HG03520 (cell line): ENCODE results near the gene KCMF1.
"Not testable (repeated sequence)": the region's sequence is repeated elsewhere in the genome, so short reads cannot be mapped to it uniquely, and the experiment has no call there.

Source experiments
- ATAC-seq: cut with Tn5 transposase; IDR thresholded peaks from one replicate; pipeline ENCODE4 v1.9.1; 2021; ENCODE audit warnings: mild to moderate bottlenecking, moderate library complexity; ENCODE audit not compliant: unreplicated experiment

KCMF1 gene

DNA sequence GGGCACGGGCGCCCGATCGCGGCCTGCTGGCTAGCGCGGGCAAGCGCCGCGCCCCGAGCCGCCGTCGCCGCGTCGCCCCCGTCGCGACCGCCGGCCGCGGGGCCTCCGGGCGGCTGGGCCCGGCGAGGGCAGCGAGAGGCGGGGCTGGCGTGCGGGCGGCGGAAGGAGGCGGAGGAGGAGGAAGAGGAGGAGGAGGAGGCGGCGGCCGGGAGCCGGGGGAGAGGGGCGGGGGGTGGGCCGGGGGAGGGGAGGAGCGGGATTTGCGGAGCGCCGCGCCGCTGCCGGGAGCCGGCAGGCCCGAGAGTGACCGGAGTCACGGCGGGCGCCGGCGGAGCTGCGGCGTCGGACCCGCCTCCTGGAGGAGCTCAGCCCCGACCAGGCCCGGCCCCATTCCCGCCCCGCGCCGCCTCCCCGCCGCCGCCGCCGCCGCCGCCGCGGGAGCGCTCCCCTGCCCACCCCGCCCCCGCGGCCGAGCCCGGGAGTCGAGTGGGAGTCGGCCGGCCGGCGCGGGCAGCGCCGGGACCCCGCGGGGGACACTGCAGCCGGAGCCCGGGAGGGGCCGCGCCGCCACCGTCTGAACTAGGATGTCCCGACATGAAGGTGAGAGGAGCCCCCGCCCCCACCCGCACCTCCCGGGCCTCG is at the start of gene KCMF1:
TSS of gene KCMF1 (plus strand) at position 294 of the 642 bp plus-strand sequence. CDS start at position 585, 291 bp downstream.
- ATAC-seq = peak; percentile 45

DNA sequence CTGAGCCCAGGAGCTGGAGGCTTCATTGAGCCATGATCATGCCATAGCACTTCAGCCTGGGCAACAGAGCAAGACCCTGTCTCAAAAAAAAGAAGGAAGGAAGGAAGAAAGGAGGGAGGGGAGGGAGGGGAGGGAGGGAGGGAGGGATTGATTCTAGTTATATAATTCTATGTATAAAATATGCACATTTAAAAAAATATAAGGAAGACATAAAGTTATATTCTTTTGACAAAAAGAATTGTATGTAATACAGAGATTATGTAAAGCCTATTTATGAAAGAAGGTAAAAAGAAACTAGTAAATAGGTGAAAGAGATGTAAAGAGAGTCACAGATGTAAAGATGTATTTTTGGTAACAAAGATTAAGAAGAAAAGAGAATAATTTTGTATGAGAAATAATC is 48.0 kb upstream of the KCMF1 start:
- no peak for ATAC-seq

DNA sequence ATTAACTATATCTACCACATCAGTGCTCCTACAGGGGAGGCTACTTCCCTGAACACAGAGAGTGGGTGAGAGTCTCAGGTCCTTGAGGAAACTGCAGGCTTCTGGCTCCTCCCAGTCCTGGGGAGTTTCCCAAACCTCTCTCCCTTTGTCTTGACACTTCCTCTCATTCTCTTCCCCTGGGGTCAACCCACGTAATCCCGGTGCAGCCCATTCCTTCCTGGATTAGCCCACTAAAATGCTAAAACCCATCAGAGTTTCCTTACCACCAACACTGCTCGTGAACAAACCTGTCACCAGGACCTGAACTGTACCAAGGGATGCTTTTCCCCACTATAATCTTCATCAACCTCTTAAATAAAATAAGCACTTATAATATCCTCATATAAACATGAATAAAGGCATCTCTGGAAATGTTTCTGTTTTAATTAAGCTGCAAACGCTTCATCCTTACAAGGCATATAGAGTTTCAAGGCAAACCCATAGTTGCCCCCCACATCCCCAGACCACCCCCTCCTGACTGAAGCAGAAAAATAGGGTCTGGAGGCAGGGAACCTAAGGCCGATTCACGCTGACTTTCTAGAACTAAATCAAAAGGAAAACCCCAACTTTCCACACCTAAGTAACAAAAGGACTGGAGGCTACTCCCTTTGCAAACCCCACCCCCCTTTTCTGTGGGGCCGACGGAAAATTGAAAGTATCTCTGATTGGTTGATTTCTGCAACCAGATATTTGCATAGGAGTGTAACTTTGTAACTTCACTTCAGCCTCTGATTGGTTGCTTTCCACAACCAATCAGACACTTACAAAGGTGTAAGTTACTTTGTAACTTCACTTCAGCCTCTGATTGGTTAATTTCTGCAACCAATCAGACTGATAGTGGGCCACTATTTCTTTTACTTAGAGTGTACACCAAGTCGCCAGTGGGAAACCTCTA is 46.5 kb upstream of the KCMF1 start:
- ATAC-seq = no peak

DNA sequence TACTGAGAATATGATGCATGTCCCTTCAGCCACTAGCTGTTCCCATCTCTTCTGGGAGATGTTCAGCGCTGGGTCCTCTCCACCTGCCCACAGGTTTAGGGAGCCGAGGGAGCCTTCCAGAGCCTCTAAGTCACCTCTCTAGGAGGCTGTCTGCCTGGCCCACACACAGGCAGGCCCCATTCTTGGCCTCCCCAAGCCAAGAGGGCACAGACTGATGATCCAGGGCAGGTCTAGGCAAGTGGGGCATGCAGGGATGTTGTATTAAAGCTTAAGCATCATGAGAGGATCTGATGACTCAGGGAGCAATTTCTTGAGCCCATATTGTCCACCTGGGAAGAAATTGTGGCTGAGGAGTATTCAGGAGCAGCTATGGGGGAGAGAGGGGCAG is 45.6 kb upstream of the KCMF1 start:
- no peak for ATAC-seq

DNA sequence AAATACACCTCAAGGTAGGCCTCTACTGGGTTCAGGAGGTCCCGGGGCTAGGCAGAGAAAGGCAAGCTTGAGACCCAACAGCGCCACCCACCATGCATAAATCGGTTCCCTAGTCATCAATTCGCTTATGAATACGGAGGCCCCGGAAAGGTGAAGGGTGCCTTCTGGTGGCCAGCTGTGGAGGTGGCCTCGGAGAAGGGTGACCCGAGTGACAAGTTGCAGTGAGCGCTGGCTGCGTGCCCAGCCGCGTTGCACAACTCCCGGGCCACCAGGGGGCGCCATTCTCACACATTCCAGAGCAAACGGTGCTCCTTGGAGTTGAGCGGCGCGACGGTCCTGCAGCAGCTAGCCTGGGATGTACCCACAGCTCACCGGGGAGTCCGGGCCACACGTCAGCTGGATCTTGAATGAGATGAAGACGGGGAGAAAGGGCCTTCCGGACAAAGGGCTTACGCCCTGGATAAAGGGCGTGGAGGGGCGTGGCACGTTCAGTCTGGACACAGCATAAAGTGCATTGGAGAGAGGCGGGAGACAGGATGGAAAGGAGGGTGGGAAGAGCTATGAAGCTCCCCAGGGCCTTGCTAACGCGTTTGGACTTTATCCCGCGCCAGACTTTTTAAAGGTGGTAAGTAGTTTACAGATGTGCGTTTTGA is 45.1 kb upstream of the KCMF1 start:
- ATAC-seq = peak; percentile 82

DNA sequence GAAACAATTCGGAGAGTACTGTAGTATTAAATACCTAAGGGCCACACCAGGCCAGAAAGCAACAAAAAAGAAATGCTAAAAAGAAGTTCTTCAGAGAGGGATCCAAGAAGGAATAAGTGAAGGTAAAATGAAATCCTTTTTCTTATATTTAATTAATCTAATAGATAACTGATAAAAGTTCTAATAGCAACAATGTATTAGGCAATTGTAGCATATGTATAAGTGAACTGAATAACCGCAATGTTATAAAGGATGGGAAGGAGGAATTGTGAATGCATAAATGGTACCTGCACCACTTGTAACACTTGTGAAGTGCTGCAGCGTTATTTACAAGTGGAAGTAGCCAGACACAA is 43.7 kb upstream of the KCMF1 start:
- no peak for ATAC-seq

DNA sequence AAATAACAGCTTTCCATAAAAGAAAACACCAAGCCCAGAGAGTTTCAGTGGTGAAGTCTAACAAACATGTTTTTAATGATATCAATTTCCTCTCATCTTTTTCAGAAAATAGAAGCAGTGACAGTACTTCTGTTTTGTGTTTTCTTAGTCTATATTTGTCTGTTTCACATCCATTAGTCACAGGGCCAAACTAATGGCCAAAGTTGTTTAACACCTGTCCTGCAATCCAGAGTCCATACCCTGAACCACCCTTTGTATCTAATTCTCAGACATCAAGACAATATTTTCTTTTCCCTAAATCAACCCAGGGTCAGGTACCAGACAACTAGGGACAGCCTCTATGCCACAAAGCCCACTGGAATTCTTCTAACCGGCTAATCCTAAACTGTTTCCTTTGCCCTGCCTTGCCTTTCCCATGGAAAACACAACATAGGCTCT is 39.6 kb upstream of the KCMF1 start:
- peak; percentile 50 for ATAC-seq

DNA sequence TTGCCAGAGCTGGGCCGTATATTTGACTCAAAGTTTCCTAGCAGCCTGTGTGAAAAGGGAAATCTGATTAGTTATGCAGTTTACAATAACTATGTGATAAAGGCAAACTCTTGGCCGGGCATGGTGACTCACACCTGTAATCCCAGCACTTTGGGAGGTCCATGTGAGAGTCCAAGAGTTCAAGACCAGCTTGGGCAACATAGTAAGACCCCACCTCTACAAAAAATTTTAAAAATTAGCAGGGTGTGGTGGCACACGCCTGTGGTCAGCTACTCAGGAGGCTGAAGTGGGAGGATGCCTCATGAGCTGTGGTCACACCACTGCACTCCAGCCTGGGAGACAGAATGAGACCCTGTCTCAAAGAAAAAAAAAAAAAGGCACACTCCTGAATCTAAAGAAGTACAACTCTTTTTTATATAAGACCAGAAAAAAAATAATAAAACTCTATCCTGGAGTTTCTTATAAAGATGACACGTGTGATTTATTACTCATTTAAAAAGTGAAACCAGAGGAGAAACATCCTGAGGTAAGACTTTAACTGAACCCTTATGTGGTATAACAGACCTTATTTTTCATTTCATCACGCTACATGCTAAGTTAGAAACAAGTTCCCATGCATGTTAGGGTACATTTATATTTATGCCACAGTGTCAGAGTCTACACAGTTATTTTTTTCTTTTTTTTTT is 32.6 kb upstream of the KCMF1 start:
- peak; percentile 29 for ATAC-seq

DNA sequence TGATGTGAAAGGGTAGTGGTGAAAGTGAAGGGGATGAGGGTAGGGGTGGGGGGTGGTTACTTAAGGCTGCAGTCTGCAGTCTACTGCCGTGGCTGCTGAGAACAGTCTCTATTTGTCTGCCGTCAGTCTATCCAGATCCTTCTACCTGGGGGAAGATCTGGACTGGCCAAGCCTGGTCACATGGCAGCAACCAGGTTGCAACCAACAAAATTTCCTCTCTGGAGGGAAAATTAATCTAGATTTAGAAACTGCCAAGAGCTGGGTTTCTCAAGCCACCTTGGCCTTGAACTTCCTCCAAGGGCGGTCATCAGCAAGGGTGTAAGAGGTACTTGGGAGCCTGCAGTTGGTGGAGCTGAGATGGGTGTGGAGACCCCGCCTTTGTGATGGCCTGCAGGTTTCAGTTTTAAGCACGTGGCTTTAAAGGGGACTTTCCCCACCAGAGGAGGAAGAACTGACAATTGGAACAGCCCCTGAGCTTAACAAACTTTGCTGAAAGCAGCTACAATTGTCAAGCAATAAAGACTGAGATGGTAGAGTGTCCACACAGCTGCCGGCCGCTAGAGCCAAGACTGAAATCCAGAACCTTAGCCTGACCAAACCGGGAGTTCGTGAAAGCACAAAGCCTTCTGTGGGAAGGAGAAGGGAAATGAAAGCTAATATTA is 31.4 kb upstream of the KCMF1 start:
- peak; percentile 80 for ATAC-seq

DNA sequence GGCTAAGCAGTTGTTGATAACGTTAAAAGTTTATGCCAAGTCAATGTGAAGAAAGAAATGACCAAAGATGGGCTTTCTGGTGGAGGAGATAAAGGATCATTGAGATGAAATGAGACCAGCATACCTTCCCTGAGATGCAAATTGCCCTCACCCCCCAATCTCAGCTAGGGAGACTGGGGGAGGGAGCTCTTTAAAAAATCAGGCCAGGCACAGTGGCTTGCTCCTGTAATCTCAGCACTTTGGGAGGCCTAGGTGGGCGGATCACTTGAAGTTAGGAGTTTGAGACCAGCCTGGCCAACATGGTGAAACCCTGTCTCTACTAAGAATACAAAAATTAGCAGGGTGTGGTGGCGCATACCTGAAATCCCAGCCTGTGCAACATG is 30.9 kb upstream of the KCMF1 start:
- ATAC-seq = no peak

DNA sequence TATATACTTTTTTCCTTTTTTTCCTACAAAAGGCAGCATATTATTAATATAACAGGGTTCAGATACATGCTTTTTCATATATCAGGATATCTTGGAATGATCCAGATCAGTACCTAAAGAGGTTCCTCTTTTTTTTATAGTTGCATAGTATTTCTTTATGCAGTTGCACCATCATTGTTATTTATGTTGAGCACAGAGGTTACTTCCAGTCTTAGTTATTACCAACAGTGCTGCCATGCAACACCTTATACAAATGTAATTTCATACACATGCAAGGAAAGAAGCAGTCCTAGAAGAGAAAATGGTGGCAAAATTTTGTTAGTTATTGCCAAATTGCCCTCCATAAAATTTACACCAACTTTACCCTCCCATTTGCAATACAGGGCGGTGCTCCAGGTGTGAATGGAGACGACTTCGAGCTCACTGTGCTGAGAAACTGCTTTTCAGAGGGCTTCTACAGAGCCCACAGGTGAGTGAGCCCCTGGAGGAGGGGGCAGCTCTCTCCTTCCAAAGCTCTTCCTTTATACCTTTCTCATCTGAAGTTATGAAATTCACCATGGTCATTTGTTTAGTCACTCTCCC is 30.0 kb upstream of the KCMF1 start:
- no peak for ATAC-seq

DNA sequence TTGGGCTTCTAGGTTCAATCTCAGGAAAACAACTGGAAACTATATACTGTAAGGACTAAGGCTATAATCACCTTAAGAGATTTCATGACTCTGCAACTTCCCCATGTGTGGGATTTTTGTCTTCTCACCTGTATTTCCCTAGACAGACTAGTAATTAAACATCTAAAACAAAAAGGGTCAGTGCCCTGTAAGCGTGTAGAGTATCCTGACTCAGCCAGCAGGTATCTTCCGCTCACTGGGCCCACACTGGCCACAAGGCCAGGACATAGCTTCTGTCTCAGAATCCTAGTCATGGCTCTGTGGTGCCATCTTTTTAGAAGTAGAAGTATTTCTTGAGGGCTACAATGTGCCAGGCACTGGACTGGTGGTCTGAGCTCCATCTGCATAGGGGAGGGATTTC is 28.8 kb upstream of the KCMF1 start:
- ATAC-seq = no peak

DNA sequence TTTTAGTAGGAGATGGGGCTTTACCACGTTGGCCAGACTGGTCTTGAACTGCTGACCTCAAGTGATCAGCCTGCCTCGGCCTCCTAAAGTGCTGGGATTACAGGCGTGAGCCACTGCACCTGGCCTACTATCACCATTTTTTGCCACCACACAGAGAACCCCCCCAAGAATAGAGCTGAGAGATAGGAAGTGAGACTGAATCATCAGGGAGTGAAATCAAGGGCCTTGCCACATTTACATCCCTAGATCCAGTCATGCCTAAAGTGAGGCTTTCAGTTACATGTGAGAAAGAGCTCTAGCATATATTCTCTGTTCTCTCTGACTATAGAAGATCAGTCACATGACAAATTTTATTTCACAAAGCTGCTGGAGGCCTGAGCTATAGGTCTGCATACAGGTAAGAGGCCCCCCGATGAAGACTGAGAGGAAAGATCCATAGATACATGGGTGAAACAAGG is 28.0 kb upstream of the KCMF1 start:
- peak; percentile 23 for ATAC-seq

DNA sequence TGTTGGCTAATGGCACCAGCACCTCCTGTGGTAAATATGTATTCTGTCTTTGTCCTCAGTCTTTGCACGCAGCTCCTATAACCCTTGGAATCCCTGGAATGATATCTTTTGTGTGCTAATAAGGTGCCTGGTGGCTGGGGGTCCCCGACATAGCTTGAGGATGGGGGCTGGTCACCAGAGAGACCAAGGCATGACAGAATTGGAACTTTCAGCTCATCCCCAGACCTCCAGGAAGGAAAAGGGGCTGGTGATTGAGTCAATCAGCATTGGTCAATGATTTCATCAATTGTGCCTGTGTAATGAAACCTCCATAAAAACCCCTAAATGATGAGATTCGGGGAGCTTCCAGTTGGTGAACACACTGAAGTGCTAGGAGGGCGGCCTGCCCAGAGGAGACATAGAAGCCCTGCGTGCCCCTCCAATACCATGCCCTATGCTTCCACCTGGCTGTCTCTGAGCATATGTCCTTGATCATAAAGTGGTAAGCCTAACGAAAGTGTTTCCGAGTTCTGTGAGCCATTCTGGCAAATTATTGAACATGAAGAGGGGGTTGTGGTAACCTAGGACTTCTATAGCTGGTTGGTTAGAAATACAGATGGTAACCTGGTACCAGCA is 26.6 kb upstream of the KCMF1 start:
- no peak for ATAC-seq

DNA sequence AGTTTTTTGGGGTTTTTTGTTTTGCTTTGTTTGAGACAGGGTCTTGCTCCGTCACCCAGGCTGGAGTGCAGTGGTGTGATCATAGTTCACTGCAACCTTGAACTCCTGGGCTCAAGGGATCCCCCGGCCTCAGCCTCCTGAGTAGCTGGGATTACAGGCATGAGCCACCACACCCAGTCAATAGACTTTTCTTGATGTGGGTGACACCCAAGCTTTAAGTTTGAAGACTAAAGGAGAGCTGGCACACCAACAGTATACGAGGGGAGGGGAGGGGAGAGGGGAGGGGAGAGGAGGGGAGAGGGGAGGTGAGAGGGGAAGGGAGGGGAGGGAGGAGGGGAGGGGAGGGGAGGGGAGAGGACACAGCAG is 25.1 kb upstream of the KCMF1 start:
- ATAC-seq = not testable (repeated sequence)

DNA sequence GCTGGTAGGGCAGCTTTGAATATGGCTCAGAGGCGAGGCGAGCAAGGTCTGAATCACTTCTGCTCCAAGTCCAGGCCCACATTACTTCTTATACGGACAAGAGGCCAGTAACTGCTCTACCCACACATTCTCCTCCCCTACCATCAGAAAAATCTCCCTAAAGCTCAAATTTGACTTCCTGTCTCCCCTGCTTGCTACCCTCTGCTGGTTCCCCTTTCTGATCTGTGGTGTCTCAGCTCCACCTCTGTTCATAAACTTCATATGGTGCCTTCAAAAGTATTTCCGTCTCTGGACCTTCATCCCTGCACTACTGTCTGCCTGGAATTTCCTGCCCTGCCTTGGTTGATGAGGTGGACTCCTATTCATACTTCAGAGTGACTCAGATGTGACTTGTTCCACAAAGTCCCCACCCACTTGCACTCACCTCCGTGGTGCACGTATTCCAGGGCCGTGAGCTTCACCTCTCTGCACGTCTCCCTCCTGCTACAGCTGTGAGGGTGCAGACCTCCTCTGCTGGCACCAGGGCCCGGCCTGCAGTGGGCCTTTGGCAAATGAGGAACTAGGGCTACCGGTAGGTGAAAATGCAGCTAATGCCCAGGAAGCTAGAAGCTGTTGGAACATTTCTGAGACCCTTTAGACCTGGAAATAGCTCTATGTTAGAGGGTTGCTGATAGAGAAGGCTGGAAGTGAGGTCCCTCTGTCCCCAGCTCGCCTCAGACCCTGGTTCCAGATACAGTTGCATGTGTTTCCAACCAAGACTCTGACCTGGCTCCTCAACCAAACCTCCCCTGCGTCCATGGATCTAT is 24.6 kb upstream of the KCMF1 start:
- peak; percentile 74 for ATAC-seq

DNA sequence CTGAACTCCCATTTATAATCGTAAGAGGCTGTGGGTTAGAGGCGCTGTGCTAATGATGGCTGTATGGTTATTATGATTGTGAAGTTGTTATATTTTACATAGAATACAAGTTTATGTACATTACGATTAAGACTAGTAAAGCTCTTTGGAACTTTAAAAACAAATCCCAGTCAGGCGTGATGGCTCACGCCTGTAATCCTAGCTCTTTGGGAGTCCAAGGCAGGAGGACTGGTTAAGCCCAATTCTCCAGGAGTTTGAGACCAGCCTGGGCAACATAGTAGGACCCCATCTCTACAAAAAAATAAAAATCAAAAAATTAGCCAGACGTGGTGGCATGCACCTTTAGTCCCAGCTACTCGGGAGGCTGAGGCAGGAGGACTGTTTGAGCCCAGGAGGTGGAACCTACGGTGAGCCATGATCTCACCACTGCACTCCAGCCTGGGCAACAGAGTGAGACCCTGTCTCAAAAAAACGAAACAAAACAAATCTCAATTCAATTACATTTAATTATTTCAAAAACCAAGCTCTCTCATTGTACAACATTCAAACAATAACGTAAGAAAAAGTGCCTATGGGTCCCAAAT is 23.9 kb upstream of the KCMF1 start:
- no peak for ATAC-seq

DNA sequence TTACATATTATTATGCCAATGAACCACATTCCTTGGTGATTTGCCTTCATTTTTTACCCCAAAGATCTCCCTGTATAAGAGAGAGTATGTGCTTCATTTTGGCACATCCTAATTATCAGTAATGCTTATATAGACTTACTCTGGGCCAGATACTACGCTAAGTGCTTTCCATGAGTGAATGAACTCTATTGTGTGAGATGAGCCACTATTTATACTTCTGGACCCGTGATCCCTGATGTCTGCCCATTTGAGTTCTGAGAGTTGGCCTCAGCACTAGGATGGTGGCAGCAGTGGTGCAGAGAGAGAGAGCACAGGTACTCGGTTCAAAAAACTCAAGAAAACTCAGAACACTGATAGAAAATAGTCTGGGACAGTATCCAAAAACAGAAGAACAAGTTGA is 17.4 kb upstream of the KCMF1 start:
- ATAC-seq = no peak

DNA sequence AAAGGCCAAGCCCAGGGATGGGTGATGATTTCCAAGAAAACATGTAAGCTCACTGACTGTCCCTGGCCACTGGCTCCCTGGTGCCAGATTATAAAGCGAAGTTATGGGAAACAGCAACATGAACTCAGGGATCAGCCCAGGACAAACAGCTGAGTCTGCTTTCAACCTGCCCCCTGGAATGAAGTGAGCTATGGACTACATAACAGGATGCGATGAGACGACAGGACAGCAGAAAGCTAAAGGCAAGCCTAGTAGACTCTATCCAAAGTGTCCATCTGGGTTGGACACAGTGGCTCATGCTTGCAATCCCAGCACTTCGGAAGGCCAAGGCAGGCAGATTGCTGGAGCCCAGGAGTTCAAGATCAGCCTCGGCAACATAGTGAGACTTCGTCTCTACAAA is 16.6 kb upstream of the KCMF1 start:
- ATAC-seq = no peak
